ENCODE results near the gene ANKRD29.
"Not testable (repeated sequence)": the region's sequence is repeated elsewhere in the genome, so short reads cannot be mapped to it uniquely, and the experiment has no call there.

The ANKRD29 gene

GRCh38 chr18:23641937-23642666, 20.6 kb downstream of the ANKRD29 start:
- no peak for DNase-seq

- DNase-seq = no peak
Observed at GRCh38 chr18:23641143-23641720, 21.5 kb downstream of the ANKRD29 start.

- no peak for DNase-seq
Observed at GRCh38 chr18:23640052-23640451, 22.7 kb downstream of the ANKRD29 start.

- not testable (repeated sequence) for DNase-seq
Observed at GRCh38 chr18:23636433-23636832, 26.3 kb downstream of the ANKRD29 start.

- no peak for DNase-seq
Observed at GRCh38 chr18:23636071-23636399, 26.7 kb downstream of the ANKRD29 start.

DNA sequence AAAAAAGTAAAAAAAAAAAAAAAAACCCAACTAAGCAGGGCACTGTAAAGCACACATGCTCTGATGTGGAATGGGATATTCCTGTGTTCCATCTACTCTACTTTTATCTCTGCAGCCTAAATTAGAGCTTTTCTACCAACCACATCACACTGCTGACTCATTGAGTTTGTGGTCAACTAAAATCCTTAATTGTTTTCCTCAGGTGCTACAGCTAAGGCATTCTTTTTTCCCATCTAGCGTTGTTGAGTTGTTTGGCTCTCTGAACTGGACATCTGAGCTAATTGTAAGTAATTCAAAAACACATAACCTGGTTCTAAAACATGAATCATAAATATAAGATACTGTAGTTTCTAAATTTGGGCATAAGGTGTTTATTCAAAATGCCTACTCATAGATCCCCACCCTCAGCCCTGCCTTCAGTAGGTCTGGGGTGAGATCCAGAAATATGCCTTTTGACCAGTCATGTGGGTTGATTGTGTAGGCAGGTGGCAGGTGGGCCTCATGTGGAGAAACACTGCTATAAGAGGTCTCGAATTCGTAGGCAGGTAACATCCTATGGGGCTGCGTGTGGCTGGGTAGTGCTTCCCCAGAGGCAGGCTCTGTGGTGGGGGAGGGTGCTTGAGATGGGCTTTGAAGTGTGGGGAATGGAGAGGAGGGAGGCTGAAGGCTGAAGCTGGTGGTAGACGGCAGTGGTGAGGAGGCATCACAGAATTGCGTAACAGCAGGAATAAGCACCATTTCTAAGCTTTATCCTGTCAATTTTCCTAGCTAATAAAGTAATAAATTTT, 27.2 kb downstream of the ANKRD29 start:
- no peak for DNase-seq

DNA sequence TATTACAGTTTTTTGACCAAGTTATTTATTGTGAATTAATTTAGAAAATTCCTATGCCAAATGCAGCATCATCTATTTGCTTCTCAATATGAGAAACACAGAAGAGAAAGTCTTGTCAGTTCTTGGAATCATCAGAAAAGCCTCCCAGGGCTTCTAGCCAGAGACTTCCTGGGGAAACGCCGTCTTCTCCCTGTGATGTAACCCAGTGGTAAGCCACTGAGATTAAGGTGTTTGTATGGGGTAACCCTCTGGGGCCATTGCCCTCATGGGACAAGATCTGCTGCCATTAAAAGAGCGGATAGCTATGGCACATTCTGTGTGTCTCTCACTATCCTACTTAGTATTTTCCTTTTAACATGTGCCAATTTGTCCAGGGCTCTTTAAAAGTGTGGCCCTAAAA, 28.0 kb downstream of the ANKRD29 start:
- DNase-seq = no peak

DNA sequence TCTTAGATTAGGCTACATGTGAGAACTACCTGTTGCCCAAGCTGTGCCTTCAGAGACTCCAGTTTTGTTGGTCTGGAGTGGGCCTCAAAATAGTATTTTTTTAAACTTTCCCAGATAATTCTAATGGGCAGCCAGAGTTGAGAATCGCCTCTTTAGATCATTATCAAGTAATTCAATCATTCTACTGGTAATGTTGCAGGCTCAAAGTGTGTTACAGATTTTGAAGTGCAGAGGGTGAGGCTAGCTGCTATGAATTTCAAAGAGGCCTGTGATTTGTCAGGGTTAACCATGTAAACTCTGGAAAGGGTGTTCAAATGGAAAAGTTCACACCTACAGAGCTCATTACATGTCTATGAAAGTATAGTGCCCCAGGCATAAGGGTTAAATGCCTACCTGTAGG, 30.1 kb downstream of the ANKRD29 start:
- DNase-seq = no peak

- DNase-seq = no peak
Observed at GRCh38 chr18:23631746-23632145, 31.0 kb downstream of the ANKRD29 start.

GRCh38 chr18:23631312-23631711, 31.4 kb downstream of the ANKRD29 start:
- DNase-seq = no peak

DNA sequence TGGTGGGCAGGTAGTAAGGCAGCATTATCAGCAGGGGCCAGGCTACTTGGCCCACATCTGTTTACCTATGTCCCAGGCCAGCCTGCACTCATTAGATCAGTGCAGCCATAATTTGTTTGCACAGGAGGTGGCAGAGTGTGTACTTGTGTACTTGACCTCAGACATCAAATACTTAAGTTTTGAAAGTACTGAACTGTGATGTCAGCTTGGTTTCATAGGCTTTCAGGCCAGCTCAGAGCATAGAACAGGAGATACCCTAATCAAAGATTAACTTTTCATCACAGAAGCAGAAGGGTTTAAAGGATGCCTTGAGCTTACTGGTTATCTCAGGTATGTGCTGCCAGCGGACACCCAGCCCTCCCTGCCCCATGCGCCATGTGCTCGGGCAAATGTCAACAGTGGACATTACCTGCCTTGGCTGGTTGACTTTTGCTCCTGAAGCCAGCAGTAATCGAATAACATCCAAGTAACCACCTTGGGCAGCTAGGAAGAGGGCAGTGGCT, 33.2 kb downstream of the ANKRD29 start:
- DNase-seq = no peak

- no peak for DNase-seq
Observed at GRCh38 chr18:23627970-23628369, 34.7 kb downstream of the ANKRD29 start.

- DNase-seq = no peak
Observed at GRCh38 chr18:23627321-23627720, 35.4 kb downstream of the ANKRD29 start.

- no peak for DNase-seq
Observed at GRCh38 chr18:23626451-23627279, 36.0 kb downstream of the ANKRD29 start.

GRCh38 chr18:23623040-23623439, 39.7 kb downstream of the ANKRD29 start:
- no peak for DNase-seq

- peak; percentile 13 to 41 for DNase-seq
Observed at GRCh38 chr18:23619388-23619881, 43.3 kb downstream of the ANKRD29 start.

DNA sequence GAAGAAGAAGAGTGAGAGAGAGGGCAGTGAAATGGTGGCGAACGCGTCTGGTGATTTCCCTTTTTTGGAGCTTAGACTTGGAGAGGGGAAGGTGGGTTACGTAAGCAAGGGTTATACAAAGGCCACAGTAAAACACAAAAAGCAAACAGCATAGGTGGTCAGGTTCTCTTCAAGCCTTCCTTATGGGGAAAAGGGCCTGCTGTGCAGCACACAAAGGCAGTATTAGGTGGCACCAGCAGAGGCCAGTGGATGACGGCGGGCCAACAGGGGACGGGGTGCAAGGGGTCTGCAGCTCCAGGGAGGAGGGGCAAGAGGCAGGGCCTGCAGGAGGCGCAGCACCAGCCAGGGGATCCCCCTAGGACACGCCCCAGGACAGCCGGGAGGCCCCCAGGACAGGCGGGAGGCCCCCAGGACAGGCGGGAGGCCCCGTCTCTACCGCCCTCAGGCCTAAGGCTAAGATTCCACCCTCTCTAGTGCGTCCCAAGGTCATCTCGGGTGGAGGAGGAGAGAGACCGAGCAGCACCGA, 43.8 kb downstream of the ANKRD29 start:
- peak in 1 of 2 donors; percentile 41 for DNase-seq

GRCh38 chr18:23617412-23618014, 45.2 kb downstream of the ANKRD29 start:
- no peak for DNase-seq

GRCh38 chr18:23616258-23616657, 46.5 kb downstream of the ANKRD29 start:
- no peak for DNase-seq

DNA sequence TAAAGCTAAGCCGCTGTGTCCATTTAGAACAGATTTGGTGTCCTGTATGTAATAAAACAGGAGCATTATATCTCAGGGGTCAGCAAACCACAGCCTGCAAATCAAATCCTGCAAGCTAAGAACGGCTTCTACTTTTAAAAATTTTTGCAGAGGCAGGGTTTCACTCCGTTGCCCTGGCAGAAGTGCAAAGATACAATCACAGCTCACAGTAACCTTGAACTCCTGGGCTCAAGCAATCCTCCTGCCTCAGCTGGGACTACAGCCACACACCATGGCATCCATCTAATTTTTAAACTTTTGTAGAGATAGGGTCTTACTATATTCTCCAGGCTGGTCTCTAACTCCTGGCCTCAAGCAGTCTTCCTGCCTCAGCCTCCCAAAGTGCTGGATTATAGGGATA, 47.8 kb downstream of the ANKRD29 start:
- DNase-seq = no peak

GRCh38 chr18:23614413-23614812, 48.3 kb downstream of the ANKRD29 start:
- DNase-seq = no peak

- DNase-seq = not testable (repeated sequence)
Observed at GRCh38 chr18:23613091-23613475, 49.6 kb downstream of the ANKRD29 start.
